ENCODE results near the gene ADGRV1. TPM values are rescaled to one million over a fixed set of nuclear protein-coding genes. Genes with fewer than 3 reads are reported as not detected.

Gene ADGRV1
- total RNA-seq, 1 donor: 0.18 TPM

- H3K4me3 ChIP-seq (ENCODE audit: low read depth, low read length): no peak overlapping the region
- no peak for TF ChIP-seq CTCF (IDR thresholded peaks at IDR 0.05; ENCODE audit: insufficient read depth, low read length)
- no peak for DNase-seq (ENCODE audit: low read depth)
Observed at GRCh38 chr5:91146905-91147600, 588.5 kb downstream of the ADGRV1 start.

DNA sequence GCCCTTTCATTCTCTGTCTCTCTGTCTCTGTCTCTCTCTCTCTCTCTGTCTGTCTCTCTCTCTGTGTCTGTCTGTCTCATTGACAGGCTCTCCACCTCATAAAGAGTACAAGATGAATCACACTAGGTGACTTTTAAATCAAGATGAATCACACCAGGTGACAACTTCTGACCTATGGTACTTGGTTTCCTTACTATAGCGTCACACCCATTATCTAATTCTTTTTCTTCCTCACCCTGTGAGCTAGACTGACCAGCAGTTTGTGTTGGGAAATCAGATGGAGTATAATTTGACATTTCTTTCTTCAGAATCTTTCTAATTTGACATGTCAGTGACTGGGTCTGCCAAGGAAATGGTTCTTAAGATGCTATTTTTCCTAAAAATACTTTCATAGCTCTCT, 591.6 kb downstream of the ADGRV1 start:
- no peak for TF ChIP-seq CTCF (IDR thresholded peaks at IDR 0.05; ENCODE audit: insufficient read depth, low read length)
- no peak overlapping the region for H3K4me3 ChIP-seq (ENCODE audit: low read depth, low read length)
- DNase-seq (ENCODE audit: low read depth): peak; percentile 32

DNA sequence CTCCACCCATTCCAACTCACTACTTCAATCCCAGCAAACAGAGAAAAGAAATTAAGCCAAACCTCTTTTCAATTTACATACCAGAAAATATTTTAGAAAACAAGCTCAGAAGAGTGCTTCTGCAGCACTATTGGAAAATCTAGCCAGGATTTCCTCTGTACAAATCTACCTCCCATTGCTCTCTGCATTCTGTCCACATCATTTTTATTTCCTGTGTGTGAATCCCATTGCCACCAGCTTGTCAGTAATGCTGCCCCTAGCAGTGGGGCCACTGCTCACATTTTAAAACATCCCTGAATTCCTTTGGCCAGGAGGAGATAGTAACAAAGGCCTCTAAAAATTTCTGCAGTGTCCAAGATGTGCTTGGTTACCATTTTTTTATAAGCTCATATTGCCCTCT, 592.0 kb downstream of the ADGRV1 start:
- H3K4me3 ChIP-seq (ENCODE audit: low read depth, low read length): no peak overlapping the region
- DNase-seq (ENCODE audit: low read depth): no peak
- TF ChIP-seq CTCF (IDR thresholded peaks at IDR 0.05; ENCODE audit: insufficient read depth, low read length): no peak

DNA sequence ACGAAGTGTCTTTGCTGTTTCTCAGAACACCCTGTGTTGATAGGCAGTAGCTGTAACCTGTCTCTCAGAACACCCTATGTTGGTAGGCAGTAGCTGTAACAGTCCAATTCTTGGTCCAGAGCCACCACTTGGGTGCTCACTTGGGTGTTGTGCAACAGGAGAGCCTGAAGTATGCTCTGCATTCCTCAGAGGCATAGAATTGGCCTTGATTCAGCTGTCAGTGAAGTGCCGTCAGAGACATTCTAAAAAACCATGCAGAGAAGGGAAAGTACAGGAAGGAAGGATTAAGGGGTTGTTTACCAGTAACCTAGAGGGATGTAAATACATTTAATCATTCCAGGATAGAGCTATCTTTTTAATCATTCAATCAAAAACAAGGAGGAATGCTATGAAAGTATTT, 593.4 kb downstream of the ADGRV1 start:
- peak; percentile 91 for DNase-seq (ENCODE audit: low read depth)
- H3K4me3 ChIP-seq (ENCODE audit: low read depth, low read length): no peak overlapping the region
- TF ChIP-seq CTCF (IDR thresholded peaks at IDR 0.05; ENCODE audit: insufficient read depth, low read length): no peak

GRCh38 chr5:91154338-91154737, 595.7 kb downstream of the ADGRV1 start:
- no peak for DNase-seq (ENCODE audit: low read depth)
- no peak for TF ChIP-seq CTCF (IDR thresholded peaks at IDR 0.05; ENCODE audit: insufficient read depth, low read length)
- H3K4me3 ChIP-seq (ENCODE audit: low read depth, low read length): no peak overlapping the region

GRCh38 chr5:91155274-91155673, 596.7 kb downstream of the ADGRV1 start:
- no peak for DNase-seq (ENCODE audit: low read depth)
- no peak overlapping the region for H3K4me3 ChIP-seq (ENCODE audit: low read depth, low read length)
- TF ChIP-seq CTCF (IDR thresholded peaks at IDR 0.05; ENCODE audit: insufficient read depth, low read length): no peak

DNA sequence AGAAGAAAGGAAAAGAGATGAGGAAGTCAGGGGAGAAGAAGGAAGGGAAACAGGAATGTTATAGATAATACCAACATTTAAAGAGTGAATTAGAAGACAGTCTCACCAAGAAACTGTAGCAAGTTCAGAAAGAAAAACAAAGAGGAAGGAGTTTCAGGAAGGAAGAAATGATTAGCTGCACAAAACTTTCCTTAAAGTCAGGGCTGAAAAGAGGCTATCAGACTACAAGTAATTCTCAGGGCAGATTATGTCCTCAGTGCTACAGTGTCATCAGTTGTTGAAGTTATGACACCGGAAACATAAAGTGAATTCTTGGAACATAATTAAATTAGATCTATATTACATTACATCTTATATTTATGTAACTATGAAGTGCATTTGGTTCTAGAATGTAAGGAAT, 597.6 kb downstream of the ADGRV1 start:
- DNase-seq (ENCODE audit: low read depth): no peak
- H3K4me3 ChIP-seq (ENCODE audit: low read depth, low read length): no peak overlapping the region
- TF ChIP-seq CTCF (IDR thresholded peaks at IDR 0.05; ENCODE audit: insufficient read depth, low read length): no peak
